Activated CD4-positive, alpha-beta T cell treated with anti-CD3 and anti-CD28 coated beads, Interleukin-10, Interleukin-2, amounts not matched to agents 100 ng/mL and 50 ng/mL, durations not matched to agents 16 hours and 8 hours (primary cell): ENCODE measurements around the gene CCT6B.
"Not testable (repeated sequence)": the region's sequence is repeated elsewhere in the genome, so short reads cannot be mapped to it uniquely, and the experiment has no call there.

Experiments used
- DNase-seq: peaks from one replicate; pipeline ENCODE4 v3.0.0-alpha.2; 2020

The CCT6B gene, protein sequence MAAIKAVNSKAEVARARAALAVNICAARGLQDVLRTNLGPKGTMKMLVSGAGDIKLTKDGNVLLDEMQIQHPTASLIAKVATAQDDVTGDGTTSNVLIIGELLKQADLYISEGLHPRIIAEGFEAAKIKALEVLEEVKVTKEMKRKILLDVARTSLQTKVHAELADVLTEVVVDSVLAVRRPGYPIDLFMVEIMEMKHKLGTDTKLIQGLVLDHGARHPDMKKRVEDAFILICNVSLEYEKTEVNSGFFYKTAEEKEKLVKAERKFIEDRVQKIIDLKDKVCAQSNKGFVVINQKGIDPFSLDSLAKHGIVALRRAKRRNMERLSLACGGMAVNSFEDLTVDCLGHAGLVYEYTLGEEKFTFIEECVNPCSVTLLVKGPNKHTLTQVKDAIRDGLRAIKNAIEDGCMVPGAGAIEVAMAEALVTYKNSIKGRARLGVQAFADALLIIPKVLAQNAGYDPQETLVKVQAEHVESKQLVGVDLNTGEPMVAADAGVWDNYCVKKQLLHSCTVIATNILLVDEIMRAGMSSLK

DNA sequence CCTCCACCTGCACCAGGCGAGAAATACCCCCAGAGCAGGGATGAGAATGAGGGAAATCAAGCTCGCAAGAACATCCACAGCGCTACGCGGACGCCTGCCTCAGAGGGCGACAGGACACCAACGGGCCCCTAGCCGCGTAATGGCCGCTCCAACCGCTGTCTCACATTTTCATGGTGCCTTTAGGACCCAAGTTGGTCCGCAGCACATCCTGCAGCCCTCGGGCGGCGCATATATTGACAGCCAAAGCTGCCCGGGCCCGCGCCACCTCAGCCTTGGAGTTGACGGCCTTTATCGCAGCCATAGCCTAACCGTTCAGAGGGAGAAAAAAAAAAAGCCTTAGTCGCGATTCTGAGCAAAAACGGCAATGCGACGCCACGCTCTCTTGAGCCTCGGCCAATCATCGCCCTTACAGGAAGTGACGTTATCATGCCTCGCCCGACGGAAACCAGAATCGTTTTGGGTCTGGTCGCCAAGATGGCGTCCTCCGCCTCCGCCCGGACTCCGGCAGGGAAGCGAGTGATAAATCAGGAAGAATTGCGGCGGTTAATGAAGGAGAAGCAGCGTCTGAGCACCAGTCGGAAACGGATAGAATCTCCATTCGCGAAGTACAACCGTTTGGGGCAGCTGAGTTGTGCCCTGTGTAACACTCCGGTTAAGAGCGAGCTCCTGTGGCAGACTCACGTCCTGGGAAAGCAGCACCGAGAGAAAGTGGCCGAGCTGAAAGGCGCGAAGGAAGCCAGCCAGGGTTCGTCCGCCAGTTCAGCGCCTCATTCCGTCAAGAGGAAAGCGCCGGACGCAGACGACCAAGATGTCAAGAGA, at the start of gene CCT6B, which contains the start of gene ZNF830:
CCT6B (minus strand) TSS at position 368 of the 819 bp plus-strand sequence; CDS start at position 301, 67 bp downstream.
ZNF830 (plus strand) TSS at position 448 of the 819 bp plus-strand sequence; CDS start at position 475, 27 bp downstream.
- peak; percentile 94 for DNase-seq

DNA sequence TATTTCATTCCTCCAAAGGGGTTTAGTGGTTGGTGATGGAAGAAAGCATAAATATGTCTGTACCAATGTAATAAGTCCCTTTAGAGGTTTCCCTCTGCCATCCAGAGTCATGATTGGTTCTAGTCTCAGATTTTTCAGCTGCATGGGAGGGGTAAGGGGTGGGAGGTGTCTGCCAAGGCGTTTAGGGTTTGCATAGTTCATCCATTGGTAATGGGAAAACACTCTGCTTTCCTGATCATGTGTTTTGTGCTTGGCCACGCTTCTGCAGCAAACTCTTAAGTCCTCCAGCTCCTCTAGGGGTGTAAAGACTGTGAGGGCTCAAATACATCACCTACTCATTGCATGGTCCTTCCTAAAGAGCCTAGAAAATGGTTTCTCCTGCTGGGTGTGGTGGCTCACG, 48.8 kb upstream of the CCT6B start:
- no peak for DNase-seq

DNA sequence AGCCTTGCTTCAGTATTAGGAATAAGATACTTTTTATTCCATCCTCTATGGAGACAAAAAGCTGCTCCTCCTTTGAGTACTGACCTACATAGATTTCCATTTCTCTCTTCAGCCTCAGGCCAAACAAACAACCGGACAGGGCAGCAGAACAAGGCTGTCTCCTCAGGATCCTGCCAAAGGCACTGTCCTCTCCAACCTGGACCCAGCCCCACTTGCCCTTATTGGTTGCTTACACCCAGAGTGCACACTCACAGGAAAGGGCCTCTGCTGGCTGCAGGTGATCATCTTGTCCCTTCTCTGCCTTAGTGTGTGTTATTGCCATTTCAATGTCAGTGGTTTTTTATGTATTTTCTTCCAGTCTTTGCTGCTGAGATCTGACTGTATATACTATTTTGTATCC, 45.7 kb upstream of the CCT6B start:
- DNase-seq: no peak

DNA sequence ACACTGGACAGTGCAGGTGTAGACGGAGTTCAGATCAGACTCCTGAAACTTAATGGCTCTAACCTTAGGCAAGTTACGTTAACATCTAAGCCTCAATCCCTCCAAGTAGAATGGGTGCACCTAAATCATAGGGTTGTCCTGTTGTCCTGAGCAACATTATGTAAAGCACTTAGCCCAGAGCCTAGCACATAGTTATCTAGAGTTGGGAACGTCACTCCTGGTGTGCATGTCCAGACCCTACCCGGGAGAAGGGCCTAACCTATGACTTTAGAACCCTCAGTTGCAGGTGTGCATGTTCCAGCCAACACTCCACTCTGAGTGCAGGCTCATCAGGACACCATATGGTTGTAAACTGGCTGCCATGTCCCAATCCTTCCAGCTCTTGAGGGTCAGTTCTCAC, 45.1 kb upstream of the CCT6B start:
- no peak for DNase-seq

DNA sequence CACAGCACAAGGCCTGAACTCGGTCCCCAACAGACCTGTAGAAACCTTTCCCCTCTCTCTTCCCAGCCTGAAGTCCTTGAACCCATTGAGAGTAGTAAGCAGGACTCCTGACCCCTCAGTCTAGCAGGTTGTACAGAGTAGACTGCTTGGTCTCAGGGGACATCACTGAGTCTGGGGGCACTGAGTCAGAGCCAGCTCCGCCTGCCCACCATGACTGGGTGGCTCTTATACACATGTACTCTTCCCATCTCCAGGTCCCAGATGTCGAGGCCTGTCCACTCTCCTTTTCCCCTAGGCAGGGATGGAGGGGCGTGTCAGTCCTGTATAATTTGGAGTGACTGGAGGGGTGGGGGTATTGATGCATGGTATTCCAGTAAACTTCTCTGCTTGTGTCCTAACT, 42.5 kb upstream of the CCT6B start:
- DNase-seq: no peak

DNA sequence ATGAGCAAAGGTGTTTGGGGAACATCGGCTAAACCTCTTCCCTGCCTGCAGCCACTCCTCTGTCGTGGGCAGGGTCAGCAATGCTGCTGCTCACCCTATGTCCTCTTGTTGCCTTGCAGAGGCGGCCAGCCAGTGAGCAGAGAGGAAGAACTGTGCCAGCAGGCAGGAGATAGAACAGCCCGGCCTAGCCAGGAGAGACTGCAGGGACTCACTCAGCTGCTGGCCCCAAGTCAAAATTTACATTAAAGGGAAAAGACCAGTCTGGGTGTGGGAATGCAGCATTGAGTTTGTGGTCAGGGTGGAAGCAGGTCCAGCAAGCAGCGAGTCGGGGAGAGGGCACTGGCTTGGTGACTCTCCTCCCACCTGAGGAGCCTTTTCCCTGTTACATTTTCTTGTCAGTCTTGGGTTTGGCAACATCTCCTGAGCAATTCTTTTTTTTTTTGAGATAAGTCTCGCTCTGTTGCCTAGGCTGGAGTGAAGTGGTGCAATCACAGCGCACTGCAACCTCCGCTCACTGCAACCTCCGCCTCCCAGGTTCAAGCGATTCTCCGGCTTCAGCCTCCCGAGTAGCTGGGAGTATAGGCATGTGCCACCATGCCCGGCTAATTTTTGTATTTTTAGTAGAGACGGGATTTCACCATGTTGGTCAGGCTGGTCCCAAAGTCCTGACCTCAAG, 41.8 kb upstream of the CCT6B start:
- no peak for DNase-seq

DNA sequence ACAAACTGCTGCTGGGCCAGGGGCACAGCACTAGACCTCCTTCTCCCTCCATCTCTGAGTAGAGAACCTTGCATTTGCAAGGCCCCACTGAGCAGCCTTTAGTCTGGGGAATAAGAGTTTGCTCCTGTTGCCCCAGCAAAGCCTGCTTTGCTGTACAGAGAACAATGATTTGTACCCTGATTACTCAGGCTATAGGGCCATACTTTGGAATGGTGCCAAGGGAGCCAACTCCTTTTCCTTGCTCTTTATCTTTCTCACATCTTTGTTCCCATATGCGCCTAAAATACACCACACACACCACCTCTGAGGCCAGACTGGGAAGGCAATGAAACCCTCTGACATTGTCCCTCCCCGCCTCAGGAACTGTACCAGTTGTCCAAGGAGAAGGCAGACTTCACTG, 40.3 kb upstream of the CCT6B start:
- no peak for DNase-seq

DNA sequence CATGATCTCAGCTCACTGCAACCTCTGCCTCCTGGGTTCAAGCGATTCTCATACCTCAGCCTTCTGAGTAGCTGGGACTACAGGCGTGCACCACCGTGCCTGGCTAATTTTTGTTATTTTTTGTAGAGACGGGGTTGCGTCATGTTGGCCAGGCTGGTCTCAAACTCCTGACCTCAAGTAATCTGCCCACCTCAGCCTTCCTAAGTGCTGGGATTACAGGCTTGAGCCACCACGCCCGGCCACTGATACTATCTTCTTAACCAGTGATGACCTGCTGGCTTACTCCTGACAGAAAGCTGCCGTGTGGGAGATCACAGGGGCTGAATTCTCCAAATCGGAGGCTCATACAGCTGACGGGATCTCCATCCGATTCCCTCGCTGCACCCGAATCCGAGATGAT, 39.7 kb upstream of the CCT6B start:
- DNase-seq: not testable (repeated sequence)

DNA sequence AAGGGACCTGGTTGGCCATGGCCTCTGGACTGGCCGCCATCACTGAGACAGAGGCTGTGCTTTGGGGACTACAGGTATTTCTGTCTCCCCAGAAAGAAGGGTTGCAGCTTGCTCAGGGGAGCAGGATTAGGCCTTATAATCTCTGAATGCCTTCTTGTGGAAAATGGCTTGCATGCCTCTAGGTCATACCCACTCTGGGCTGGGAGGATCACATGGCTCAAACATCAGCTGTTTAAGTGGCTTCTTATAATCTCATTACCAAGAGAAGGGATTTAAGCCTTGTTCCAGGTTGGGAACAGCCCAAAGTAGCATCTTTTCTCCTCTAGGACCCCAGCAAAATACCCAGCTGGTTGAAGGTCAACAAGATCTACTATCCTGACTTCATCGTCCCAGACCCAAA, 38.2 kb upstream of the CCT6B start:
- DNase-seq: no peak

DNA sequence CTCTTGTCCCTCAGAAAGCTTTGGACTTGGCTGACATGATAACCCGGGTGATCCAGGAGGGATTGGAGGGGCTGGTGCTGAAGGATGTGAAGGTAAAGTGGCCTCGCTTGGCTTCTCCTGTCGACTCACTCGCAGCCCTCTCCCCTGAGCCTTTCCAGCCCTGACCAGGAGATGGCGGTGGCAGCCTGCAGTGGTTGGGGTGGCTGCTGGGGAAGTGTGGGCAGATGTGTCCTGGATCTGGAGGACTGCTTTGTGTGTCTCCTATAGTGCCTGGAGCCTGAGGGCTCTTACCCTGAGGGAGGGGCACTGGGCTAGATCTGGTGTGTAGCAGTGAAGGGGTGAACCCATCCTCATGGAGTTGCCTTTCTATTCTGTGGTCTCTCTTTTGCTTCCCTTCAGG, 36.9 kb upstream of the CCT6B start:
- peak; percentile 87 for DNase-seq

DNA sequence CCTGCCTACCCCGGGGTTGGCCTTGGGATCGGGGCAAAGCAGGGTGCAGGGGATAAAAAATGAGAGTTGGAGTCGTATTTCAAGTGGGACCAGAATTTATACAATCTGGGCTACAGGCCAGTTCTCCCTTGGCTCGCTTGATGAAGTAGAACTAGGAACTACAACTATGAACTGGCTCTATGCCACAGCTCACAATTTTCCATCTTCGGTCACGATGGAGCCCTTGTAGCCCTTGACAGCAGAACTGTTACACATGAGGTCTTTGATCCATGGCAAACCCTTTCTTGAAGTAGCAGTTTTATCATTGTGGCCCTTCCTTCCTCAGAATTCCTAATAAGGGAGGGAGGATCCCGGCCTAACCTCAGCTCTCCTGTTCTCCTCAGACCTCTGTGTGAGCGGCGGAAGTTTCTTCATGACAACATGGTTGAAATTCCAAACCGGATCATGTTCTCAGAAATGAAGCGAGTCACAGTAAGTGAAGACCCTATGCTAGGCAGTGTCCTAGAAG, 36.1 kb upstream of the CCT6B start:
- no peak for DNase-seq

DNA sequence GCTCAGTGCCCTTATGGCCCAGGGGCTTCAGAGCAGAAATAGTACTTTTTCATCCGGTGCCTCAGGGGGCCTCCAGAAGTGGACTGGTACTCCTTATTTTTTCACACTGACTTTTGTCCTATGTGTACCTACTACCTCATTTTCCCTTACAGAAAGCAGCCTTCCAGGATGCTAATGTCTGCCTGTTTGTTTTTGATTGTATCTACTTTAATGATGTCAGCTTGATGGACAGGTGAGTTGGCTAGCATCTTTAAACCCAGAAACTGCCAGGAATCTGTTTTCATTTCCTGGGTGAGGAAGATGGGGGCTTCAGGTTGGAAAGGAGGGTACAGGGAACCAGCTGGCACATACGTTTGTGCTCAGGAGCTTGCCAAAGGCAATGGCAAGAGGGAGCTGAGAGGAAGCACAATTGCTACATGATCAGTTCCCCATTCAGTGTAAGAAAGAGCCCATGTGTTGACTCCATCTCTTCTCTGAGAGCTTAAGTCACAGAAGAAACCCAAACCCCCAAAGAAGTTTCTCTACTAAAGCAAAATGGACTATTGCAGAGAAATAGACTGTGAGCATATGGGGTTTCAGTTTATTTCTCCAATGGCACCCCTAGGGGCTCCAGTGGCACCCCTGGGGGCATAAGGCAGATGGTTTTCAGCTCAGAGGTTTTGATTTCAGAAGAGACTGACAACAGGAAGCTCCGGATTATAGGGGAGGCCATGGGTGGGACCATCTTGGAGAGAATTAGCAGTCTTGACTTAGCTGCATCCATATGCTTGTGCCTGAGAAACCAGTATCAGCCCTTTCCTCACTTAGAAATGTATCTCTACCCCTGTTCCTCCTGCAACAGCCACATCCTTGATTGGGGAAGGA, 35.4 kb upstream of the CCT6B start:
- DNase-seq: no peak

DNA sequence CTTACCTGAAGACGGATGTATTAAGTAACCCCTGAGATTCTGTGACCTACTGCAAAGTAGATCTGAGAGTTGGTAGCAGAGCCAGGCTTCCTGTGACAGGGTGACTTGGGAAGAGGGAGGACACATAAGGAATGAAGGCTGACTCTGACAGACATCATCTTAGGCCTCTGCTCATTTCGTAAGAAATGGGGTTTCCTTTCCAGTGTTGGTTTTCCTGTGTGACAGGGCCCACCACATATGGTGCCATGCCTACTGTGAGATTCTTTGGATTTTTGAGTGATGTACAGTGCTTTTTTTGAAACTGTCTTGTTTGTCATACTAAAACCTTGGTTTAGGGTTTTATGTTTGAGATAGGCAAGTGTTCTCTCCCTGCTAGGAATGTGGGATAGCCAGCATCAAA, 31.8 kb upstream of the CCT6B start:
- DNase-seq: no peak

DNA sequence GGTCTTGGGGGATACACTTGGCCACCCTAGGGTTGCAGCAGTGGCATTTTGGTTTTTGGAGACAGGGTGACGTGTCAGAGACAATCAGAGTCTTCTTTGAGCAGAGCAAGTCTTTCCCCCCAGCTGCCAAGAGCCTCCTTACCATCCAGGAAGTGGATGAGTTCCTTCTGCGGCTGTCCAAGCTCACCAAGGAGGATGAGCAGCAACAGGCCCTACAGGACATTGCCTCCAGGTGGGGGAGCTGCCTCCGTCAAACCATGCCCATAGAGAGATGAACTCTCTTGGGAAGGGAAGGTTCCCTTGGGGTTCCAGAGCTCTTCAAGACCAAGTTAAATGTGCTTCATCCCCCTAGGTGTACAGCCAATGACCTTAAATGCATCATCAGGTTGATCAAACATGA, 30.3 kb upstream of the CCT6B start:
- DNase-seq: no peak

DNA sequence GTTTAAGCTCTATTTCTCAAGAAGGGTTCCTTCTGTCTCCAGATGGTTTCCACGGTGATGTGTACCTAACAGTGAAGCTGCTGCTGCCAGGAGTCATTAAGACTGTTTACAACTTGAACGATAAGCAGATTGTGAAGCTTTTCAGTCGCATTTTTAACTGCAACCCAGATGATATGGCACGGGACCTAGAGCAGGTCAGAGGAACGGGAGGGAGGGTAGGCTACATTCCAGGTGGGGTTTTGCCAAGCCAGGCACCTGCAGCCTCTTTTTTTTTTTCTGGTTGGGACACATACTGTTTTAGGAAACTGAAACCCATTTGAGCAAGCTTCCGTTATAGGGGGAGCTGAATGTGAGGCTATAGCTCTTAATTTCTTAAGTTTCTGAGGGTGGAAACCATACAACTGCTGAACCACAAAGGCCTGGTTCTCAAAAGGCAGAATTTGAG, 29.7 kb upstream of the CCT6B start:
- DNase-seq: no peak

DNA sequence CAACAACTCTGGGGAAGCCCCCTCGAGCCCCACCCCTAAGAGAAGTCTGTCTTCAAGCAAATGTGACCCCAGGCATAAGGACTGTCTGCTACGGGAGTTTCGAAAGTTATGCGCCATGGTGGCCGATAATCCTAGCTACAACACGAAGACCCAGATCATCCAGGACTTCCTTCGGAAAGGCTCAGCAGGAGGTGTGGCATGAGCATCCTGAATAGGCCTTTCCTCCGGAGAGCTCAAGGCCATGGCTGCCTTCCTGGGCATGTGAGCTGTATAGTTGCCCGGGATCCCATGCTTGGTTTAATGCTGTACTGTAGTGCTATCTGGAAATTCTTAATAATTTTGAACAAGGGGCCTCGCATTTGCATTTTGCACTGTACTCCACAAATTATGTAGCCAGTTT, 28.2 kb upstream of the CCT6B start:
- no peak for DNase-seq

DNA sequence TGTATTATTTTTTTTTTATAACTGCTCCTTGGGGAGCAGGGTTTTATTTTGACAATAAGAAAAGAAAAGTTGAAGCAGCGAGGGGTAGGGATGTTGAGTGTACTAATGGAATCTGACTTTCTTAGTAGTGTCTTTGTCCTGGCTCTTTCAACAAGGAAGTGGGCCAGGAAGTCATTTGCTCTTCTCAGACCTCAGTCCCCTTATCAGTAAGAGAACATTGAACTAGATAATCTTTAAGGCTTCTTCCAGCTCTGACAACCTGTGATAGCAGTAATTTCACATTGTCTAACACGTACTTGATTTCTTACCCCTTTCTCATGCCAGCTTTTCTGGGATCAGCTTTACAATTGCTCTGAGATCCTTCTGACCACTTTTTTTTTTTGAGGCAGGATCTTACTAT, 27.4 kb upstream of the CCT6B start:
- DNase-seq: no peak

DNA sequence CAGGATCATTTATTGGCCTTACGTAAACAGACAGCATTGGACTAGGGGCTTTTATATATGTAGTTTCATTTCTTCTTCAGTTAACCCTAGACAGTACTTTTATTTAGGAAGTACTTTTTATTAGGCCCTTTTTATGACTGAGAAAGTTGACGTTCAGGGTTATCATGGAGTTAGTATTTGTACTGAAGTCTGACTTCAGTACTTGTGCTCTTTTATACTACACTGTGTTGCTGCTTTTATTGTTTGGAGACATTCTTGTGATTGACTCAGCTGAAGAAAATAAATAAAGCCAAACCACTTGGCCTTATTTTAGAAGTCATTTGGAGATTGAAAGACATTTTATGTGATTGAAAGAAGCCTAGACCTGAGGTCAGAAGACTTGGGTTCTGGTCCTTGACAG, 26.0 kb upstream of the CCT6B start:
- no peak for DNase-seq

DNA sequence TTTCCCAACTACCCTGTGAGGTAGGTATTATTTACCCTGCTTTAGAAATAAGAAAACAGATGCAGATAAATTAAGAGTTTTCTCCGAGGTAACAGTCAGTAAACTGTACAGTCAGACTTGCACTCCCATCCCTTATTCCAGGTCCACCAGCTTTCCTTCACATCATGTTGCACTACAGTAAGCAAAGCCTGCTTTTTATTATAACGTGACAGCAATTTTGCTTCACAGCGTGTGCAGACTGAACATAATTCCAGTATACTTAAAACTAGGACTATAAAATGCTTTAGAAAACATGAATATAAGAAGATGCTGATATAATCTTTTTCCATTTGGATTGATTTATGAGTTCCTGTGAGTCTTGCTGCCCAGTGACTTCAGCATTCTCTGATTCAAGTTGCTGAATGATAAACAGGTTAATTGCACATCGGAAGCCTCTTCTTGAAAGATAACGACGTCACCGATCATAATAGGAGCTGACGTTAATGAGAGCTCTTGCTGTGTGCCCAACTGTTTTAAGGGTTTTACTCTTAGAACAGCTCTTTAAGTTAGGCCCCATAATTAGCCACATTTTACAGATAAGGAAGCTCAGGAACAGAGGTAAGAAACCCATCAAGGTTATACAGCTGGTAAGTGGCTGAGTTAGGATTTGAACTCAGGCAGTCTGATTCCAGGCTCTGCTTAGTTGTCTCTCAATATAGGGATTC, 20.4 kb upstream of the CCT6B start:
- no peak for DNase-seq

DNA sequence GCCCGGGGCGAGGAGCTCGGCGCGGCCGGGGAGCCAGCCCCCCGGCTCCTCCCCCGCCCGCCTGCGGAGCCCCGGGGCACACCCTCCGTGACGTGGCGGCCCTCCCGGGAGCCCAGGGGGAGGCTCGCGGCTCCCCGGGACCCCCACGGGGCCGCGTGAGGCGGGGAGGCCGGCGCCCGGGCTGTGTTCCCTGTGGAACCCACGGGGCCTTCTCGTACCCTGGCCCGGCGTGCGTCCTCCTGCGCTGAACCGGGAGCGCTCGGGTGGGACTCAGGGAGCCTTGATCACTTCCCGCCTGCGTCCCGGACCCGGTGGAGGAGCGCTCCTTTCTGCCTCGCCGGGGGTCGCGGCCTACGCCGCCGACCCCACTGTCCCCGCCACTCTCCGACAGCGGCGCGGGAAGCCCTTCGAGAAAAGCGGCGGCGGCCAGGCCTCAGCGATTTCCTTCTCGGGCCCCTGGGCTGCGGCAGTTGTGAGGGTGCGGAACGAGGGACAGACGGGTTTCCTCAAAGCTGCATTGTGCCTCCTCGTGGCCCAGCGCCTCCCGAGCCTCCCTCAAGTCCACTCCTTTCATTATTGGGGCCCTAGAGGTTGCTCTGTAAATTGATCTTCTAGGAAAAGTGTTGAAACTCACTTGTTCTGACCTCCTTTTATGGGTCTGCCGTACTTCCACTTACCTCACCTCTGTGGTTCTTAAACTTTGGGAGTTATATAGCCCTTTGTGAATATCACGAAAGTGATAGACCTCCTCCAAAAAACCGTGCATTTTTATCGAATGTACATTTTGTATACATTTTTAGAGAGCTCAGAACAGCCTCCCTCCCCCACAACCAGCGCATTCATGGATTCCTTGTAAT, 19.6 kb upstream of the CCT6B start:
- DNase-seq: peak; percentile 79
